Embryonic facial prominence (tissue), 1 donor: ENCODE measurements around the gene ZNF48.

Experiments
- DNase-seq: peaks from one replicate; pipeline ENCODE4 v3.0.0-alpha.2; 2016; ENCODE audit errors: extremely low spot score

Gene ZNF48

GRCh38 chr16:30358990-30359870 is 36.0 kb upstream of the ZNF48 start:
- no peak for DNase-seq

GRCh38 chr16:30359871-30360170 is 35.4 kb upstream of the ZNF48 start:
- DNase-seq = no peak

- no peak for DNase-seq
Measured at GRCh38 chr16:30361180-30361579, 34.0 kb upstream of the ZNF48 start.

- no peak for DNase-seq
Measured at GRCh38 chr16:30365200-30365599, 30.0 kb upstream of the ZNF48 start.

GRCh38 chr16:30366511-30366910 is 28.7 kb upstream of the ZNF48 start:
- no peak for DNase-seq

- no peak for DNase-seq
Measured at GRCh38 chr16:30367349-30368009, 27.7 kb upstream of the ZNF48 start.

GRCh38 chr16:30368122-30368791 is 27.0 kb upstream of the ZNF48 start:
- no peak for DNase-seq

- no peak for DNase-seq
Measured at GRCh38 chr16:30368792-30369090, 26.5 kb upstream of the ZNF48 start.

GRCh38 chr16:30369091-30369937 is 25.9 kb upstream of the ZNF48 start:
- no peak for DNase-seq

GRCh38 chr16:30369938-30370455 is 25.2 kb upstream of the ZNF48 start:
- no peak for DNase-seq

GRCh38 chr16:30370456-30371247 is 24.6 kb upstream of the ZNF48 start, which contains the start of gene TBC1D10B:
Gene TBC1D10B, minus strand, starts transcription at chr16:30370494. Its CDS starts 311 bp downstream, at chr16:30370183.
- DNase-seq = peak; percentile 100

- DNase-seq = no peak
Measured at GRCh38 chr16:30371248-30371816, 23.9 kb upstream of the ZNF48 start.

GRCh38 chr16:30372038-30372712 is 23.0 kb upstream of the ZNF48 start:
- no peak for DNase-seq

- no peak for DNase-seq
Measured at GRCh38 chr16:30372725-30373124, 22.5 kb upstream of the ZNF48 start.

- no peak for DNase-seq
Measured at GRCh38 chr16:30374538-30374937, 20.7 kb upstream of the ZNF48 start, which contains the start of gene MYL11. Gene MYL11, plus strand, starts transcription at chr16:30374802. Its CDS starts 56 bp downstream, at chr16:30374858.

- no peak for DNase-seq
Measured at GRCh38 chr16:30375864-30376263, 19.4 kb upstream of the ZNF48 start.

- DNase-seq = no peak
Measured at GRCh38 chr16:30376461-30376902, 18.7 kb upstream of the ZNF48 start.

- DNase-seq = no peak
Measured at GRCh38 chr16:30377050-30377811, 18.0 kb upstream of the ZNF48 start.

- DNase-seq = peak; percentile 94
Measured at GRCh38 chr16:30377812-30378235, 17.4 kb upstream of the ZNF48 start.
